ENCODE results near the gene SPATA32. TPM values are rescaled to one million over a fixed set of nuclear protein-coding genes. Genes with fewer than 3 reads are reported as not detected.

Gene SPATA32
- total RNA-seq, 1 experiment from 2014 or later, result 0.81 TPM

DNA sequence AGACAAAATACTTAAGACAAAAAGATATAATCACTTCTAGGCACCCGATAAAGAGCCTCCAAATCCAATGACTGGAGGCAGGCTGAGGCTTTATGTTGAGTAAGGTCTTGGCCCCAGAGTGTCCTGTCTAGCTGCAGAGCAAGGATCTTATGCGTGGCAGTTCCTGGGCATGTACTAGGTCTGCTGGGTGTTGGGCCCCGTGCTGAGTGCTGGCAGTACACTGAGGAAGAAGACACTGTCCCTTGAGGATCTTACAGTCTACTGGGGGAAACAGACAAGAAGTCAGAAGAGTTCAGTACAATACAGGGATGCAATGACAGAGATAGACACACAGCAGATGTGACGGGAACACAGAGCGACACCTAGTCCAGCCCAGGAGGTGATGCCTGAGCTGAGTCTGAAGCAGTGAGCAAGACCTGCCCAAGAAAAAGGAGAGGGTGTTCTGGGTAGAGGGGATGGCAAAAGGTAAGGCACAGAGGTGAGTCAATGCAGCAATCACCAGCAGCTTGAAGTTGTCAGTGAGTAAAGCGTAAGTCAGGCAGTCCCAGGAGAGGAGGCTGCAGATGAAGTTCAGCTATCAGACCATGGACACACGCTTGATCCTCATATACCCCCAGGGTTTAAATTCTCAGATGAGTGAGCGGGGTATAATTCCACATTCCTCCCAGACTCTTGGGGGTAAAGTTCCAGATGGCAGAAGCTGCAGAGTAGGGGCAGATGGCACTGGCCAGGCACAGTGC lies 36.8 kb upstream of the SPATA32 start:
- H2BK120ac ChIP-seq (ENCODE audit: low read depth, low read length, poor library complexity, severe bottlenecking), result no peak overlapping the region
- H3K79me2 ChIP-seq (ENCODE audit: insufficient read depth, low read length), result no peaks in the 10 kb centered on the region; the same call in 1 of the 2 replicates
- WGBS (ENCODE audit: extremely low coverage, insufficient read length, low lambda C conversion rate), result no CpG with 5 or more reads among the region's 8 CpGs
- H3K27ac ChIP-seq (ENCODE audit: insufficient read length, low read depth, low read length), result no peak overlapping the region
- no peaks in the 10 kb centered on the region for H3K79me1 ChIP-seq (ENCODE audit: insufficient read depth, low read depth, low read length, poor library complexity, severe bottlenecking)
- no peaks in the 10 kb centered on the region for H3K27me3 ChIP-seq (ENCODE audit: insufficient read depth, low read length)
- no peak overlapping the region for H3K4me2 ChIP-seq (ENCODE audit: insufficient read depth, insufficient read length, low read length)
- H3K36me3 Mint-ChIP-seq (ENCODE audit: insufficient read depth in 1 of 3, low read depth in 3 of 3), result no peaks in the 10 kb centered on the region; a peak in 2 of 7 replicates
- no peak overlapping the region for H4K91ac ChIP-seq (ENCODE audit: insufficient read length, low read depth, low read length)
- no peak overlapping the region for H3K14ac ChIP-seq (ENCODE audit: insufficient read depth, low read length)
- no peak overlapping the region for H3K18ac ChIP-seq (ENCODE audit: insufficient read length, low read depth, low read length)
- no peak overlapping the region for H2BK5ac ChIP-seq (ENCODE audit: insufficient read length, low read length)
- H3T11ph ChIP-seq (ENCODE audit: low read length), result no peak overlapping the region
- no peaks in the 10 kb centered on the region for H3K9me3 Mint-ChIP-seq
- no peak for DNase-seq
- no peak overlapping the region for H2BK15ac ChIP-seq (ENCODE audit: low read depth, low read length)
- H4K8ac ChIP-seq (replicated peaks; ENCODE audit: insufficient read length, low read depth, low read length), result no peak overlapping the region
- H3K56ac ChIP-seq (ENCODE audit: insufficient read length, low read depth, low read length), result no peak overlapping the region
- H4K5ac ChIP-seq (ENCODE audit: insufficient read length, low read depth, low read length), result no peak overlapping the region
- H3K4ac ChIP-seq (ENCODE audit: low read depth, low read length), result no peak overlapping the region
- H3K27me3 Mint-ChIP-seq (ENCODE audit: low read depth), result no peaks in the 10 kb centered on the region
- no peaks in the 10 kb centered on the region for H4K20me1 ChIP-seq (ENCODE audit: control insufficient read depth, insufficient read depth, insufficient read length)
- no peak overlapping the region for H2AFZ ChIP-seq (ENCODE audit: low read length)
- no peak overlapping the region for H3K9ac ChIP-seq (ENCODE audit: extremely low read depth, insufficient read length, low read length)
- no peaks in the 10 kb centered on the region for H3K23me2 ChIP-seq (ENCODE audit: insufficient read length, low read depth, low read length, poor library complexity, severe bottlenecking)
- H2BK12ac ChIP-seq (ENCODE audit: insufficient read length, low read depth, low read length), result no peak overlapping the region
- no peak overlapping the region for H2BK20ac ChIP-seq (ENCODE audit: low read depth, low read length, poor library complexity, severe bottlenecking)
- H3K4me3 Mint-ChIP-seq, result no peak overlapping the region
- H3K4me1 Mint-ChIP-seq, result peaks cover 4 to 11% of the 10 kb centered on the region in 2 experiments
- no peak overlapping the region for H2AK5ac ChIP-seq (ENCODE audit: insufficient read length, low read length)
- peak overlapping the region; percentile 12 to 28 (median 23); a peak in 3 of 7 replicates for H3K27ac Mint-ChIP-seq
- H3K23ac ChIP-seq (ENCODE audit: insufficient read length, low read depth, low read length), result no peak overlapping the region
- H3K9me3 ChIP-seq (ENCODE audit: control insufficient read depth, low read depth, low read length), result no peaks in the 10 kb centered on the region
- H3K4me1 ChIP-seq (ENCODE audit: insufficient read depth, low read length), result no peaks in the 10 kb centered on the region; the same call in 1 of the 2 replicates
- TF ChIP-seq, protein P1, sequence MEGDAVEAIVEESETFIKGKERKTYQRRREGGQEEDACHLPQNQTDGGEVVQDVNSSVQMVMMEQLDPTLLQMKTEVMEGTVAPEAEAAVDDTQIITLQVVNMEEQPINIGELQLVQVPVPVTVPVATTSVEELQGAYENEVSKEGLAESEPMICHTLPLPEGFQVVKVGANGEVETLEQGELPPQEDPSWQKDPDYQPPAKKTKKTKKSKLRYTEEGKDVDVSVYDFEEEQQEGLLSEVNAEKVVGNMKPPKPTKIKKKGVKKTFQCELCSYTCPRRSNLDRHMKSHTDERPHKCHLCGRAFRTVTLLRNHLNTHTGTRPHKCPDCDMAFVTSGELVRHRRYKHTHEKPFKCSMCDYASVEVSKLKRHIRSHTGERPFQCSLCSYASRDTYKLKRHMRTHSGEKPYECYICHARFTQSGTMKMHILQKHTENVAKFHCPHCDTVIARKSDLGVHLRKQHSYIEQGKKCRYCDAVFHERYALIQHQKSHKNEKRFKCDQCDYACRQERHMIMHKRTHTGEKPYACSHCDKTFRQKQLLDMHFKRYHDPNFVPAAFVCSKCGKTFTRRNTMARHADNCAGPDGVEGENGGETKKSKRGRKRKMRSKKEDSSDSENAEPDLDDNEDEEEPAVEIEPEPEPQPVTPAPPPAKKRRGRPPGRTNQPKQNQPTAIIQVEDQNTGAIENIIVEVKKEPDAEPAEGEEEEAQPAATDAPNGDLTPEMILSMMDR (conservative IDR thresholded peaks at IDR 0.05), result no peak
